Stomach smooth muscle (tissue), 2 donors: ENCODE data around the gene ACER3.

Experiments
- H3K27ac ChIP-seq: one replicate; pipeline ENCODE4 v1.7.0; 2013; ENCODE audit warnings: mild to moderate bottlenecking, low read length, inconsistent platforms
- H3K27me3 ChIP-seq, 2 donors: one replicate each; pipeline ENCODE4 v1.7.0; 2013; ENCODE audit warnings: low read length in 2 of 2; ENCODE audit not compliant: insufficient read depth in 2 of 2, control insufficient read depth in 1 of 2
- H3K36me3 ChIP-seq, 2 donors: one replicate each; pipeline ENCODE4 v1.7.0; 2013; ENCODE audit warnings: low read length in 2 of 2; ENCODE audit not compliant: control insufficient read depth in 2 of 2, insufficient read depth in 2 of 2
- H3K4me1 ChIP-seq: one replicate; pipeline ENCODE4 v1.7.0; 2013; ENCODE audit warnings: low read length; ENCODE audit not compliant: control insufficient read depth, insufficient read depth
- H3K4me3 ChIP-seq, 2 donors: one replicate each; pipeline ENCODE4 v1.7.0; 2013; ENCODE audit warnings: low read length in 2 of 2
- H3K9ac ChIP-seq, 2 donors: one replicate each; pipeline ENCODE4 v1.7.0; 2013; ENCODE audit warnings: low read length in 2 of 2, mild to moderate bottlenecking in 1 of 2
- H3K9me3 ChIP-seq, 2 donors: one replicate each; pipeline ENCODE4 v1.7.0; 2013; ENCODE audit warnings: low read length in 2 of 2; ENCODE audit not compliant: control insufficient read depth in 2 of 2
- donor health status: healthy.
- donor health status: Pancreatic carcinoma.

Gene ACER3

GRCh38 chr11:77049026-77049425 lies 188.3 kb downstream of the ACER3 start:
- Histone ChIP-seq H3K27me3 (peaks cover 8 to 16% of the 10 kb centered on the region in 2 donors), H3K4me3 (no peak overlapping the region), H3K9me3 (no peaks in the 10 kb centered on the region), H3K27ac (no peak overlapping the region), H3K9ac (no peak overlapping the region), H3K36me3 (no peaks in the 10 kb centered on the region), H3K4me1 (peaks cover 10% of the 10 kb centered on the region)

- Histone ChIP-seq H3K27ac (no peak overlapping the region), H3K9ac (no peak overlapping the region)
These were observed 190.8 kb downstream of the ACER3 start for GRCh38 chr11:77051511-77051910.

GRCh38 chr11:77052518-77052917 lies 191.8 kb downstream of the ACER3 start:
- H3K36me3 ChIP-seq: no peaks in the 10 kb centered on the region
- peaks cover 0 to 3% of the 10 kb centered on the region in 2 donors for H3K9me3 ChIP-seq
- H3K27ac ChIP-seq: no peak overlapping the region
- H3K4me1 ChIP-seq: peaks cover under 1% of the 10 kb centered on the region
- no peaks in the 10 kb centered on the region for H3K27me3 ChIP-seq
- H3K4me3 ChIP-seq: no peak overlapping the region
- no peak overlapping the region for H3K9ac ChIP-seq

More at GRCh38 chr11:77051511-77051910, 190.8 kb downstream of the ACER3 start:
- Histone ChIP-seq H3K36me3 (no peaks in the 10 kb centered on the region), H3K4me1 (peaks cover 5% of the 10 kb centered on the region), H3K9me3 (peaks cover 0 to 3% of the 10 kb centered on the region in 2 donors), H3K27me3 (no peaks in the 10 kb centered on the region), H3K4me3 (no peak overlapping the region)

- H3K27me3 ChIP-seq: no peaks in the 10 kb centered on the region
- H3K4me3 ChIP-seq: no peak overlapping the region
- no peaks in the 10 kb centered on the region for H3K4me1 ChIP-seq
- no peaks in the 10 kb centered on the region for H3K36me3 ChIP-seq
- peaks cover 0 to 3% of the 10 kb centered on the region in 2 donors for H3K9me3 ChIP-seq
- H3K9ac ChIP-seq: no peak overlapping the region
- no peak overlapping the region for H3K27ac ChIP-seq
These were observed 192.7 kb downstream of the ACER3 start for GRCh38 chr11:77053217-77054015.

- H3K4me1 ChIP-seq: no peaks in the 10 kb centered on the region
- H3K9me3 ChIP-seq: peaks cover 0 to 3% of the 10 kb centered on the region in 2 donors
- no peak overlapping the region for H3K9ac ChIP-seq
- no peak overlapping the region for H3K4me3 ChIP-seq
- H3K27ac ChIP-seq: no peak overlapping the region
- no peaks in the 10 kb centered on the region for H3K27me3 ChIP-seq
- H3K36me3 ChIP-seq: no peaks in the 10 kb centered on the region
These were observed 193.4 kb downstream of the ACER3 start for GRCh38 chr11:77054084-77054483.

GRCh38 chr11:77055101-77055561 lies 194.4 kb downstream of the ACER3 start:
- Histone ChIP-seq H3K4me1 (no peaks in the 10 kb centered on the region), H3K9ac (no peak overlapping the region), H3K36me3 (no peaks in the 10 kb centered on the region), H3K27me3 (no peaks in the 10 kb centered on the region), H3K9me3 (peaks cover 0 to 3% of the 10 kb centered on the region in 2 donors), H3K4me3 (no peak overlapping the region), H3K27ac (no peak overlapping the region)

GRCh38 chr11:77055913-77056312 lies 195.2 kb downstream of the ACER3 start:
- Histone ChIP-seq H3K36me3 (no peaks in the 10 kb centered on the region), H3K9me3 (peaks cover 0 to 3% of the 10 kb centered on the region in 2 donors), H3K9ac (no peak overlapping the region), H3K27ac (no peak overlapping the region), H3K4me1 (no peaks in the 10 kb centered on the region), H3K27me3 (no peaks in the 10 kb centered on the region), H3K4me3 (no peak overlapping the region)

GRCh38 chr11:77056814-77057402 lies 196.2 kb downstream of the ACER3 start:
- Histone ChIP-seq H3K27ac (no peak overlapping the region), H3K4me1 (no peaks in the 10 kb centered on the region), H3K9me3 (peaks cover 0 to 3% of the 10 kb centered on the region in 2 donors), H3K4me3 (no peak overlapping the region), H3K36me3 (no peaks in the 10 kb centered on the region), H3K27me3 (no peaks in the 10 kb centered on the region), H3K9ac (no peak overlapping the region)

GRCh38 chr11:77057938-77058474 lies 197.3 kb downstream of the ACER3 start:
- no peaks in the 10 kb centered on the region for H3K36me3 ChIP-seq
- H3K27me3 ChIP-seq: no peaks in the 10 kb centered on the region

GRCh38 chr11:77058900-77059299 lies 198.2 kb downstream of the ACER3 start:
- Histone ChIP-seq H3K4me3 (no peak overlapping the region), H3K36me3 (no peaks in the 10 kb centered on the region), H3K9me3 (peaks cover 0 to 3% of the 10 kb centered on the region in 2 donors), H3K9ac (no peak overlapping the region), H3K4me1 (no peaks in the 10 kb centered on the region), H3K27ac (no peak overlapping the region), H3K27me3 (no peaks in the 10 kb centered on the region)

More at GRCh38 chr11:77057938-77058474, 197.3 kb downstream of the ACER3 start:
- Histone ChIP-seq H3K9ac (no peak overlapping the region), H3K27ac (no peak overlapping the region), H3K9me3 (peaks cover 0 to 3% of the 10 kb centered on the region in 2 donors), H3K4me3 (no peak overlapping the region), H3K4me1 (no peaks in the 10 kb centered on the region)
